Testis (tissue), 2 donors: ENCODE measurements around the gene ATAD2B.

ENCODE experiments used
- POLR2A ChIP-seq: fragments of 450-650 bp; IDR thresholded peaks from one replicate; pipeline ENCODE4 v1.6.1; 2017; ENCODE audit warnings: antibody characterized with exemption, mild to moderate bottlenecking, moderate library complexity
- TF ChIP-seq, protein P1 (sequence below), 3 experiments: fragments of 450-650 bp in 2 of 3; fragments of 200-600 bp in 1 of 3; sonication (generic) in 1 of 3; IDR thresholded peaks; one replicate each; pipeline ENCODE4 v1.5.1; 2016 to 2019; ENCODE audit warnings: antibody characterized with exemption in 3 of 3, mild to moderate bottlenecking in 2 of 3, moderate library complexity in 1 of 3

DNA sequence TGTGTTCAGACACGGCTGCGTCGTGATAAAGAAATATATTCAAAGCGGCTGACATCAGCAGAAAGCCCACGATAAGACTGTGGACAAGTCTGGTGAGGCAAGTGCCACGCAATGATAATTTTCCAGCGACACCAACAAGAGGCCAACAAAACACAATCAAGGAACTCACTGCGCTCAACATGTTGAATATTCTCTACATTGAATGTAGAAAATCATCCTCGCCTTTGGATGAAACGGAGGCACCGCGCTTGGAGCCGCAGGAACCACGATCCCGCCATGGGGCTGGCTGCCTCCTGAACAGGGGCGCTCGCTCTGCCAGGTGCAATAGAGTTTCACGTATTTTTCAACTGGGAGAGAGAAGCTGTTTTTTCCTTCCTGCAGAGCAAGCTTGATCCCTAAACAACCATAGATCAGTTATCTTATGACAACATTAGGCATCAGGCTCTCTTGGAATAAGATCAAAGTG is 220.3 kb downstream of the ATAD2B start:
- TF ChIP-seq, protein P1, sequence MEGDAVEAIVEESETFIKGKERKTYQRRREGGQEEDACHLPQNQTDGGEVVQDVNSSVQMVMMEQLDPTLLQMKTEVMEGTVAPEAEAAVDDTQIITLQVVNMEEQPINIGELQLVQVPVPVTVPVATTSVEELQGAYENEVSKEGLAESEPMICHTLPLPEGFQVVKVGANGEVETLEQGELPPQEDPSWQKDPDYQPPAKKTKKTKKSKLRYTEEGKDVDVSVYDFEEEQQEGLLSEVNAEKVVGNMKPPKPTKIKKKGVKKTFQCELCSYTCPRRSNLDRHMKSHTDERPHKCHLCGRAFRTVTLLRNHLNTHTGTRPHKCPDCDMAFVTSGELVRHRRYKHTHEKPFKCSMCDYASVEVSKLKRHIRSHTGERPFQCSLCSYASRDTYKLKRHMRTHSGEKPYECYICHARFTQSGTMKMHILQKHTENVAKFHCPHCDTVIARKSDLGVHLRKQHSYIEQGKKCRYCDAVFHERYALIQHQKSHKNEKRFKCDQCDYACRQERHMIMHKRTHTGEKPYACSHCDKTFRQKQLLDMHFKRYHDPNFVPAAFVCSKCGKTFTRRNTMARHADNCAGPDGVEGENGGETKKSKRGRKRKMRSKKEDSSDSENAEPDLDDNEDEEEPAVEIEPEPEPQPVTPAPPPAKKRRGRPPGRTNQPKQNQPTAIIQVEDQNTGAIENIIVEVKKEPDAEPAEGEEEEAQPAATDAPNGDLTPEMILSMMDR (IDR thresholded peaks at IDR 0.05) = no peak
- TF ChIP-seq POLR2A = no peak
